GM19099 (cell line): Measurements from ENCODE around the gene TMEM202.

Experiments
- POLR2A ChIP-seq: IDR thresholded peaks from 3 replicates; pipeline ENCODE4 v1.6.1; 2011; ENCODE audit warnings: low read depth; ENCODE audit not compliant: insufficient read length; ENCODE audit errors: extremely low read depth

The TMEM202 gene

GRCh38 chr15:72451224-72451623 is 53.1 kb downstream of the TMEM202 start:
- no peak for TF ChIP-seq POLR2A

- no peak for TF ChIP-seq POLR2A
Measured at GRCh38 chr15:72456684-72457083, 58.6 kb downstream of the TMEM202 start.
